HG03521 (cell line): ENCODE measurements around the gene RHOXF2B.
"Not testable (repeated sequence)": the region's sequence is repeated elsewhere in the genome, so short reads cannot be mapped to it uniquely, and the experiment has no call there.

ENCODE experiments used
- ATAC-seq: cut with Tn5 transposase; IDR thresholded peaks from one replicate; pipeline ENCODE4 v1.9.1; 2021; ENCODE audit warnings: mild to moderate bottlenecking, moderate library complexity; ENCODE audit not compliant: unreplicated experiment

RHOXF2B gene

GRCh38 chrX:120077590-120077989 is at the start of gene RHOXF2B:
Gene RHOXF2B (minus strand): TSS chrX:120077690. CDS start chrX:120077552, 138 bp downstream.
- ATAC-seq: not testable (repeated sequence)

- no peak for ATAC-seq
These were observed 48.0 kb upstream of the RHOXF2B start for GRCh38 chrX:120125444-120125843.

GRCh38 chrX:120120223-120120622 is 42.7 kb upstream of the RHOXF2B start:
- no peak for ATAC-seq

- ATAC-seq: no peak
These were observed 38.0 kb upstream of the RHOXF2B start, which contains the start of gene RHOXF1 for GRCh38 chrX:120115438-120115963. Gene RHOXF1 (minus strand): TSS chrX:120115913. CDS start chrX:120115862, 51 bp downstream.

- ATAC-seq: no peak
These were observed 34.1 kb upstream of the RHOXF2B start for GRCh38 chrX:120111611-120112010.

- no peak for ATAC-seq
These were observed 31.9 kb upstream of the RHOXF2B start for GRCh38 chrX:120109378-120109777.

GRCh38 chrX:120104707-120105106 is 27.2 kb upstream of the RHOXF2B start:
- not testable (repeated sequence) for ATAC-seq

- not testable (repeated sequence) for ATAC-seq
These were observed 23.6 kb upstream of the RHOXF2B start for GRCh38 chrX:120101057-120101456.

- ATAC-seq: no peak
These were observed 12.7 kb upstream of the RHOXF2B start for GRCh38 chrX:120090208-120090607.

GRCh38 chrX:120087289-120088017 is 10.0 kb upstream of the RHOXF2B start:
- no peak for ATAC-seq

- ATAC-seq: not testable (repeated sequence)
These were observed 8.2 kb upstream of the RHOXF2B start for GRCh38 chrX:120085553-120086185.

GRCh38 chrX:120066169-120066568 is 11.3 kb downstream of the RHOXF2B start:
- not testable (repeated sequence) for ATAC-seq

GRCh38 chrX:120042712-120043111 is 34.8 kb downstream of the RHOXF2B start:
- not testable (repeated sequence) for ATAC-seq

GRCh38 chrX:120042247-120042646 is 35.2 kb downstream of the RHOXF2B start:
- peak; percentile 83 for ATAC-seq

- ATAC-seq: not testable (repeated sequence)
These were observed 37.3 kb downstream of the RHOXF2B start for GRCh38 chrX:120040176-120040575.

GRCh38 chrX:120039087-120039733 is 38.3 kb downstream of the RHOXF2B start:
- not testable (repeated sequence) for ATAC-seq

GRCh38 chrX:120036704-120037103 is 40.8 kb downstream of the RHOXF2B start:
- no peak for ATAC-seq

GRCh38 chrX:120035522-120036309 is 41.8 kb downstream of the RHOXF2B start:
- peak; percentile 72 for ATAC-seq

- ATAC-seq: no peak
These were observed 48.1 kb downstream of the RHOXF2B start for GRCh38 chrX:120029354-120029753.

GRCh38 chrX:120023259-120023658 is 54.2 kb downstream of the RHOXF2B start:
- no peak for ATAC-seq

GRCh38 chrX:120022763-120023162 is 54.7 kb downstream of the RHOXF2B start:
- no peak for ATAC-seq
